HG02763 (cell line): Measurements from ENCODE around the gene SYTL1.

Source experiments
- ATAC-seq: cut with Tn5 transposase; IDR thresholded peaks from one replicate; pipeline ENCODE4 v1.9.1; 2021; ENCODE audit warnings: mild to moderate bottlenecking, moderate library complexity; ENCODE audit not compliant: unreplicated experiment

The SYTL1 gene

DNA sequence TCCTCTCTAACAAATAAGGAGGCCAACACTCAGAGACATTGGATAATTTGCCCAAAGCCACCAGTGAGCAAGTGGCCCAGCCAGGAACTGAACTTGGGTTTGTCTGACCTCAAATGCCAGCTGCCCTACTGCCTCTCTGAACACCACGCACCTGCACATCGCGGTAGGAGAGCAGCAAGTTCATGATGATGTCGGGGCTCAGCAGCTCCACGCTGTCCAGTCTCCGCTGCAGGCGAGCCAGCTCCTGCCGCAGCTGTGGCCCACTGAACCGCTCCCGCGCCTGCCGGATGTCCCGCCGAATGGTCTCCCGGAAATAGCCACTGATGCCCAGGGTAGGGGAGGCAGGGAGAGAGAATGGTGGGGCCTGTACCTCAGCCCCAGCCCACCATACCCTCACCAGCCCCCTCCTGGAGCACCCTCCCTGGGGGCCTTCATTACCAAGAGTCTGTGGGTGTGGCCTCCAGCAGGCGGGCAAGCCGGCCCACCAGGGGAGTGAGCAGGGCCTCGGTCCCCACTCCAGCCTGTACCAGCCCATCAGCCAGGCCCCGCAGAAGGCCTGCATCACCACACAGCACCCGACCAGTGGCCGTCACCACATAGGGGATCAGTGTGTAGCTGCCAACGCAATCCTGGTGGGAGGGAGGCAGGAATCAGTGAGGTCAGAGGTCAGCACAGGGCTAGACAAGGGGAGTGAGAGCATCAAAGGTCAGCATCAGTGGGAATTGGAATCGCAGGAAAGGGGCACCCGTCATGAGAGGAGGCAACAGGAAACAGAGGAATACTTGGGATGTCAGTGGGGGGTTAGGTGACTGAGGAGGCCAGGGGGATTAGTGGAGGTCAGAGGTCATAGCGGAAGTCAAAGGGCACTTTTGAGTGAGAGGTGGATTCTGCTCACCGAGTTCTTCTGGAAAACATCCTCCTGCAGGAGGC, 22.2 kb downstream of the SYTL1 start:
- ATAC-seq: no peak

DNA sequence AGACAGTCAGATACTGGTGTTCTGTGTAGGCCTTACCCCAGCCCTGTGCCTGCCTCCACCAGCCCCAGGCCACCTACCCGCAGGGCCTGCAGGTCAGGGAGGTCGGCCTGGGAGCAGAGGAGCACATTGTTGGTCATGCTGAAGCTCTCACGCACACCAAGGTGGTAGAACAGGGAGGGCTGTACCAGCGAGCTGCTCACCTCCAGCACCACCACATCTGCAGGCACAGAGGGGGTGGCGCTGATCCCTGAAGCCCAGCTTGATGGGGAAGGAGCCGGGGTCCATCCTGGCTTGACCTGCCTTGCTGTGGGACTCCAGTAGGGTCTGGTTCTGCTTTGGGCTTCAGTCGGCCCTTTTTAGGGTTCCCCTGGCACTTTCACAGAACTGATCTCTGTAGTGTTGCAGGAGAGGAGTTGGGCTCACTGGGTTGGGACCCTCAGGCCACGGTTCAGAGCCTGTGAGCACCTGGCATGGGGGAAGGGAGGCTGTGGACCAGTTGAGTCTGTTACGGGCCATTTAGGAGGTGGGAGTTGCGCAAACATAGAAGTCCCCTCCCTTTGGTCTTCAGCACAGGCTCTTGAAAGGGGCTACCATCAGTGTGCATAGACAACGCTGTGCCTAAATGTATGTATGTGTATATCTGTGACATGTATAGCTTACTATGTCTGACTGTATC, 23.0 kb downstream of the SYTL1 start:
- ATAC-seq: no peak

DNA sequence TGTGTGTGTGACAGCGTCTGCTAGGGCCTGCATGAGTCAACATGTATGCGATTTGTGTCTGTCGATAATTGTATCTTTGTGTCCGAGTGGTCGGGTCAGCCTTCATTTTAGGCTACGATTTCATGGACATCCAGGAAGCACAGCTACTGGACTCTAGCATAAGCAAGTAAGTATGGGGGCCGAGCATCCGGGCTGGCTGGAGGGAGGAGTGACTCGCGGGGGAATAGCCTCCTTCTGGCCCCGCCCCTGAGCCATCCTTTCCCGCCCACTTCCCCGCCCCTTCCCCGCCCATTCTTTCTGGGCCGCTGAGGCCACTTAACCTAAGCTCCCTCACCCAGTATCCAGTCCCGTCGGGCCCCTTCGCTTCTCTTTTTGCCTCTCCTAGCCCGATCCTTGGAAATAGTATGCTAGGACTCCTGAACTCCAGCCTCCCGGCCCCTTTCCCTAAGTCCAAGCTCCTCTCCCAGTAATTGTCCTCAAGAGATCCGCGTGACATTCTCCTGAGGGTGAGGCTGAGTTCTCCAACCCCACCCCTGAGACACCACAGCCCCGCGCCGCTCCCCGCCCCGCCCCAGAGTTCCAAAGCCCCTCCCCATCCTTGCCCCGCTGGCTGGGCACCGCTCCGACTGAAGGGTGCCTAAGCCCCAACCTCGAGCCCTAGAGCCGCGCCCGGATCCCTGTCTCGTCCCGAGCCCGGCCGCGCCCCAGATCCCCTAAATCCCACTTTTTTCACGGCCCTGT, 23.7 kb downstream of the SYTL1 start:
- ATAC-seq: peak; percentile 20

DNA sequence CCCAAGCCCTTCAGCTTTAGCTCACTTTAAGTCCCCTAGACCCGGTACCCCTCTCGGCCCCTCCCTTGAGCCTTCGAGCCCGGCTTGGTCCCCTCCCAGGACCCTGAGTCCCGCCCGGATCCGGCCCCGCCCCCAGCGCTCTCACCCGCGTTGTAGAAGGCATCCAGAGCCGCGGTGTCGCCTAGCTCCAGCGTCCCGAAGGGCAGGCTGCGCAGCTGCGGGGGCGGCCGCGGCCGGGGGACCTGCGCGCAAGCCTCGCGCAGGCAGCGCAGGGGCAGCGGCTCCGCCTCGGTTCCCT, 24.2 kb downstream of the SYTL1 start:
- ATAC-seq: peak; percentile 34

DNA sequence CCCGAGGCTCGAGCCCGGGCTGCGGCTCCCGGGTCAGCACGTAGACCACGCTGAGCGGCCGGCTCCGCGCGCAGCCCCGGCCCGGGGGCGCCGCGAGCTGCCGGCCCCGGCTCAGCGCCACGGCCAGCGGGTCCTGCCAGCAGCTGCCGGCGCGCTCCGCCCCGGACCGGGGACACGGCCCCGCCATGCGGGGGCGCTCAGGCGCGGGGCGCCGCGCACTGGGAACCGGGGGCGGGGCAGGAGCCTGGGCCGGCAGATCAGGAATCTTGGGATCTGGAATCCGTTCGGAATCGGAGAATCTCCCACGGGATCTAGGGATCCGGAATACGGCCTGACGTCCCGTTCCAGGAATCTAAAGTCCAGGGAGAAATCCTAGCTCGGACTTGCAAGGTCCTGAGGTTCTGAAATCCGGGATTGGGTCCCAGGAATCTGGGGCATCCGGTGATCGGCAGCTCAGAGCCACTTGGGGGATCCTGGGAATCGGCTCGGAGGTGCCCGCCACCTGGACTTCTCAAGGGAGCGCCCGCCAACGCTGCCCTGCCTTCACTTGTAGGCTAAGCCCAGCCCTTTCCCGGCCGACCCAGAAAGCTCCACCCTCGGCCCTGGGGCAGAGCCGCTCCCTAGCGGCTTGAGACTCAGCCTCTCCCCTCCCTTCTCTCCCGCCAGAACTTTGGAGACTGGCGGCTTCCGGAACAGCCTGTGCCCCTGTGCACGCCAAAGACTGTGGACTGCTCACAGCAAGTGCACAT, 24.8 kb downstream of the SYTL1 start, which contains the start of gene MAP3K6:
Gene MAP3K6, minus strand, starts transcription at position 551 of the 749 bp plus-strand sequence. Its CDS starts 364 bp downstream, at position 187.
- ATAC-seq: peak; percentile 40

DNA sequence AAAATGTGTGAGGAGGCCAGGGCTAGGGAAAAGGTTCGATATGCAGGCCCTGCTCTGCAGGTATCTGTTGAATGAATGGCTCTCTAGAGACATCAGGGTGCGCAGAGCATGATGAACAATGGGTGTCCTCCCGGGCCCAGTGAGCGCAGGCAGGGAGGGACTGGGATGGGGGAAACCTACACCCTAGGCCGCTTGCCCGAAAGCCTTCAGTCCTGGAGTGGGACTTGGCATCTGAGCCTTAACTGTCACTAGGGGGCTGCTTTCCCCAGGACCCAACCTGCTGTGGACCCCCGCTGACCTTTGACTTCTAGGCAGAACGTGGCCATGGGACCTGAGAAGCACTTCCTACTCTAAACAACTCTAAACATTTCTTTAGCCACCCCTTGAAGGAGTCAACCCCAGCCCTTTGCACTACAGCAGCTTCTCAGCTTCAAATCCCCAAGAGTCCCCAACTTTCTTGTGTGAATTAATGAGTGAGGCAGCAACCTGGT, 25.4 kb downstream of the SYTL1 start:
- ATAC-seq: no peak

DNA sequence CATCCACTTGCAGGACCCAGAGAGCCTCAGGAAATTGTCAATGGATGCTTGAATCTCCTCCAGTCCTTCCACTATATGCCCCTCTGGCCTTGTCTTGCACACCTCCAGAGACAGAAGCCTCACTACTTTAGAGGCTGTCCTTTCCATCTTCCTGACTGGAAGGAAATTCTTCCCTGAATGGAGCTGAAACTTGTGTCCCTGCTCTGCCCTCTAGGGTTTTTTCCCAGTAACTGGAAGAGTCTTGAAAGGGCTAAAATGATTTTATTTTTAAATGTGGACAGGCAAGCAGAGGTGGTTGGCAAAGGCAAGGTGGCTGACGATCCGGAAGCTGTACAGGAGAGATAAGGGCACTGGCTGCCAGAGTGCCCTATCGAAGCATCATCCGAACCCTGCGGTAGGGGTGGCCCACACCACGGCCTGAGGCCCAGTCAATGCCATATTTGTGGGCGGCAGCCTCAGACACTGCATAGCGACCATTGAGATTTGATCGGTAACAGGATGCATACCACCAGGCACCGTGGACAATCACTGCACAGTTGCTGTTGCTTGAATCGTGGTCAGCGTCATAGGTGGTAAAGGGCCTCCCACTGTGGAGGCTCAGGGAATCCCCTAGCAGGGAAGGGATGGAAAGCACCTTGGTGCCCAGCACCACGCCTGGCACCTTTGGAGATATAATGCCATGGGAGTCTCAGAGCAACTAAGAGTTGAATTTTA, 27.2 kb downstream of the SYTL1 start:
- no peak for ATAC-seq

DNA sequence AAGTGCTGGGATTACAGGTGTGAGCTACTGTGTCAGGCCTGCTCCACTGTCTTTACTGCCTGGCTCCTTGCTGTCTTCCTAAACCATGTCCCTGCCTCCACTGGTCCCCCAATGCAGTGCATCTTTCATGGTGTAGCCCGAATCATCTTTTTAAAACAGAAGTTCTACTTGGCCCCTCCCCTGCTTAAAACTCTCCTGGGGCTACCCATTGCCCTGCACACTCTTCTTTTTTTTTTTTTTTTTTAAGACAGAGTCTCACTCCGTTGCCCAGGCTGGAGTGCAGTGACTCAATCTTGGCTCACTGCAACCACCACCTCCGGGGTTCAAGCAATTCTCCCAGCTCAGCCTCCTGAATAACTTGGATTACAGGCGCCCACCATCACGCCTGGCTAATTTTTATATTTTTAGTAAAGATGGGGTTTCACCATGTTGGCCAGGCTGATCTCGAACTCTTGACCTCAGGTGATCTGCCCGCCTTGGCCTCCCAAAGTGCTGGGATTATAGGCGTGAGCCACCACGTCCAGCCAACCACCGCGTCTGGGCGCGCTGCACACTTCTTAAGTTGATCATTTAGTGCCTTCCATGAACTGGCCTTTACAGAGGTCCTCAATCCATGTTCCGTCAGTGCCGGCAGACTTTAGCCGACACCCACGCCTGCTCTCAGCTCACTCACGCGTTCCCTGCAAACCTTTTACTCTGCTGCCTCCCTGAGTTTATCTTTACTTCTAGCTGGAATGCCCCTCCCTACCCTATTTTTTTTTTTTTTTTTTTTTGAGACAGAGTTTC, 30.4 kb downstream of the SYTL1 start:
- no peak for ATAC-seq

DNA sequence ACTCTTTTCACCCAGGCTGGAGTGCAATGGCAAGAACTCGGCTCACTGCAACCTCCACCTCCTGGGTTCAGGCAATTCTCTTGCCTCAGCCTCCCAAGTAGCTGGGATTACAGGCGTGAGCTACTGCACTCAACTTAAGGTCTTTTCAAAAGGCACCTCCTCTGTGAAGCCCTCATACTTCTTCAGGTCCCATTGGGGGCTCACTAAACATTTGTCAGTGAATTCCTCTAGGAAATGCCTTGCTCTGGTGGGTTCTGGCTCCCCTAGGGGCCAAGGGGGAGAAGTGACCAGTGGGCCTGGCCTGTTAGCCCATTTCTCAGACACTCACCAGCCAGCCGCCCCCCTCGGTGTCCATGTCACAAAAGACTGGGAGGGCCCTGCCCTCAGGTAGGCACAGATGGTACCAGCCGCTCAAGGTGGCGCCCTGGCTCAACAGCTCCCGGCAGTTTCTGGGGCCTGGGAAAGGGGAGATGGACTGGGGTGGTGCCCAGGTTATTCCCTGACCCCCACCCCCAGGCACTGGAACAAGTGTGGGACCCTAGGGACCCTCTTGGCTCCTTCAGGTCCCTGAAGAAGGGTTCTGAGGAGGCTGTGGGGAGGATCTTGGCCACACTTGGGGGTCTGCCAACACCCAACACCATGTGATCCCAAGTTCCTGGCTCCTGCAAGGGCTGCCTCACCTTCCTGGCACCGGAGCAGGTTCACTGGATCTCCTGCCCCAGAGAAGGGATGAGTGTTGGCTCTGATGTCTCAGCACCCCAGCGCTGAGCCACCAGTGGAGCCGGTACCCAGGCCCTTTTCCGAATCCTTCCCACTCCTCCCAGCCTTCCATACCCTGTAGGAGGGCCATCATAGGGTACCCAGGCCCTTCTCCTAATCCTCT, 31.2 kb downstream of the SYTL1 start:
- ATAC-seq: no peak

DNA sequence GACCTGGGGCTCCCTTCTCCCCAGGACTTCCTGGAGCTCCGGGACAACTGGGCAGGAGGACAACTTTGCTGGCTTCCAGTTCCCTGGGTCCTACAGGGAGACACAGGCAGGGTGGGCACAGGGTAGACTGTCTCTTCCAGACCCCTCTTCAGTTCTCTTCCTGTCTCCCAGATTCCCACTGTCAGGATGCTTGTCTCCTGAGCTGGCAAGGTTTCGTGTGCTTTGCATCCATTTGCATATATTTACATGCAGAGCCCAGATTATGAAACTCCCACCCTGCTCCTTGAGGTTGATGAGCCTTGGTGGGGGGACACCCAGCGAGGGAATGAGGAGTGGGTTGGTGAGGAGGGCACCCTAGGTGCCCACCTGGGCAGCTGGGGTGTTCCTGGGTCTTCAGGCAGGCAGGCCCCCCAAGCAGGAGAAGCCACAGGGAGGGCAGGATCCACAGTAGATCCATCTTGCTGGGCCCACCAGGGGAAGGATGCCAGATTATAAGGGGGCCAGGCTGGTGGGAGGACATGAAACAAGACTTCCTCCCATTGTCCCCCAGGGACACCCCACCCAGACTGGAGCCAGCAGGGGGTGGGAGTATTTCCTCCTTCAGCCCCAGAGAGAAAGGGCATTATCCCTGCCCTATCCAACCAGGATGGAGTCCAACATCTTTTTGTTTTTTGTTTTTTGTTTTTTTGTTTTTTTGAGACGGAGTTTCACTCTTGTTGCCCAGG, 32.7 kb downstream of the SYTL1 start, which contains the start of gene FCN3:
Gene FCN3, minus strand, starts transcription at position 463 of the 725 bp plus-strand sequence. Its CDS starts 6 bp downstream, at position 457.
- ATAC-seq: no peak

DNA sequence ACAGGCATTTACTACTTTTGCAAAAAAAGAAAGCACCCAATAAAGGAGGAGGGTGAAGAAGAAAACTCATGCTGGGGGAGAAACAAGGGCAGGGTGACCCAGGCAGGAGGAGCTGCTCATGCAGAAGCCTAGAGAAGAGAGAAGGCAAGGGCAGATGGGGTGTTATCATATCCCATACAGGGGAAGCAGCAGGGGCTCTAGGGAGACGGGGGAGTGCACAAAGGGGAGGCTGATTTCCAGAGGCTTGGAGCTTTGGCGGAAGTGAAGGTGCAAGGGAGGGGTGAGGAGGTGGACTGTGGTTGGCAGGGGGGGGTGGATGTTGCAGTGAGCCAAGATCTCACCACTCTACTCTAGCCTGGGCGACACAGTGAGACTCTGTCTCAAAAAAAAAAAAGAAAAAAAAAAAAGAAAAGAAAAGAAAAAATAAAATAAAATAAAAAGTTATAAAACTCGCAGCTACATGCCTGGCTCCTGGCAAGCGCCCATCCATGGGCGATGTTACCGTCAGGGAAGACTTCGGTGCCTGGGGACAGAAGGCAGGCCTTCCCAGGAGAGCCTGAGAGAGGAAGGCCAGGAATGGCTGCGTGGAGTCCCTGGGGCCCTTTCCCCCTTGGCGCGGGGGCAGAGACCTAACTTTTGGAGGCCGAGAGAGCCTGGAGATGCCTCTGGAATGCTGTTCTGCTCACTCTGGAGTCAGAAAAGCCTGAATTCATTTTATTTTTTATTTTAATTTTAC, 36.1 kb downstream of the SYTL1 start:
- ATAC-seq: no peak

DNA sequence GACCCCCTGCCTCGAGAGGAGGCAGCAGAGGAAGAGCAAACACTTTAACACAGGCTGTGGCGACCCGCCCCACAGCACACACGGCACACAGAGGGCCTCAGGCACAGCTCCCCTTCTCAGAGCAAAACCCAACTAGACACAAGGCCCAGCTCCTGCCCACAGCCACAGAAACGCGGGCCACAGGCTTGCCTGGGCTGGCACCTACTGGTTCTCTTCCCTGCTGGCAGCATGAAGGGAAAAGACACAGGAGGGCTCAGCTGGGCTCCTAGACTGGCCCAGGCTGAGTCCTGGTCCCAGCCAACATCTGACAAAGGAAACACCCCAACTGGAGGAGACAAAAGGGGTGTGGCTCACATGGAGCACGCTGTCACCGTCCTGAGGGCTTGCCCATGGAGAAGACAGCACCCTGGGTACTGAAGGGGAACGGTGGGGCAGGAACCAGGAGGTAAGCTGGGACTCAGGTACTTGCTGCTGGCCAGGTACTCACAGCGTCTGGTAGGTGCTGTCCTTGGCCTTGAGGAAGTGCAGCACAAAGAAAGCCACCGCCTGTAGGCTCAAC, 37.8 kb downstream of the SYTL1 start:
- no peak for ATAC-seq

DNA sequence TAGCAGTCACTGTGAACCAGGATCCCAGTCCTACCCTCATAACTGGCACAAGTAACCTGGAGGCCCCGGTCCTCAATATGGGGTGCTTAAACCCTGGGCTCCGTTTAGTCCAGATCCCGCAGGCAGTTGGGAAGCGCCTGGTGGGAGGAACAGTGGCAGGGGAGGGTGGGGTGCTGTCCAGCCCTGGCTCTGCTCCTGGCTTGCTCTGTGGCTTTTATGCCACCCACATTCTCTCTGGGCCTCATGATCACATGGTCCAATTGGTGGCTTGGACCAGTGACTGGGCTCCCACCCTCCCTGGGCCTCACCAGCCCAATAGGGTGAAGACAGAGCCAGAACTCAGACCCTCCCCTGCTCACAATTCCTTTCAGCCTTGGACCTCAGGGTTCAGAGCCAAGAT, 38.4 kb downstream of the SYTL1 start:
- no peak for ATAC-seq

DNA sequence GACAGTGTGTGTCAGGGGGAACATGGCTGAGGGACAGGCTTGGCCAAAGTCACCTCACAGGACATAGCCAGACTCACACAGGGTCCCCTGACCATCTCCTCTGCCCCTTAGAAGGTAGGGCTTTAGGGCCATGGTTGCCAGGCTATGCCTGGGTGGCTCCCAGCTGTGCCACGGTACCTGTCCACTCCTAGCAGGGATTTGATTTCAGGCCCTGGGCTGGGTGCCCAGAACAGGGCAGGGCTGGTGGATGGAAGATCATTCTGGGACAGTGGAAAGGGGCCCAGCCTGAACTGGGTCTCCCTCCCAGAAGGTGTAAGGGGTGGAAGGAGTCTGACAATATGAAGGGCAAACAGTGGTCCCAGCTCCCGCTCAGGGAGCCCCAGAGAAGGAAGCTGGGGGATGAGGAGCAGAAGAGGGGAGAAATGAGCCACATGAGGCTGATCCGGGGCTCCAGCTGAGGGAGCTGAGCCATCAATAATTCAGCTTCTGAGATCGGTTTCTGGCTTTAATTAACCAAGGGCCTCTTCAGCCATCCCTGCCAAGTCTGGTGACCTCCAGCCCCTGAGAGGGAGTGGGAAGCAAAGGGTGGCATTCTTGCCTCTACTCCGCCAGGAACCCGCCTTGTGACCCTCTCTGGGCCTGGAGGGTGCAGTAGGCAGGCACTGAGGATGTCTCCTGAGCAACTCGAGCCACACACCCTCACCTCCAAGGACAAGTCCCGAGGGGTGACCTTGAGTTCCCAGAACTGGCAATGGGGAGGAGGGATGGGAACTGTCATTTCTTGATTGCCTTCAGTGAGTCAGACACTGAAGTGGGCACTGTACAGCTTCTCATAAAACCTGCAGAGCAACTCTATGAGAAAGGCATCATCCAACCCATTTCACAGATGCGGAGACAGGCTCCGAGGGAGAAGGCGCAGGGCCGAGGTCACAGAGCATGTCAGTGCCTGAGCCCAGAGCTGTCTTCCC, 39.2 kb downstream of the SYTL1 start:
- ATAC-seq: no peak
